NCI-H524 treated with DMSO at 0.1 percent for 48 hours (cell line): ENCODE measurements around the gene PPP2R5C.

Experiments used
- DNase-seq: peaks from one replicate; lab custom pipeline; 2025; lab: John Stamatoyannopoulos, UW

PPP2R5C gene

GRCh38 chr14:101865288-101865687, 103.8 kb downstream of the PPP2R5C start:
- DNase-seq, result no peak

GRCh38 chr14:101867854-101868253, 106.3 kb downstream of the PPP2R5C start:
- DNase-seq, result no peak

- no peak for DNase-seq
Measured at GRCh38 chr14:101869217-101869616, 107.7 kb downstream of the PPP2R5C start.

- DNase-seq, result no peak
Measured at GRCh38 chr14:101870273-101870939, 108.9 kb downstream of the PPP2R5C start.

GRCh38 chr14:101872346-101872745, 110.8 kb downstream of the PPP2R5C start:
- DNase-seq, result no peak

- DNase-seq, result no peak
Measured at GRCh38 chr14:101873076-101873825, 111.7 kb downstream of the PPP2R5C start.

- no peak for DNase-seq
Measured at GRCh38 chr14:101873991-101874390, 112.5 kb downstream of the PPP2R5C start.

GRCh38 chr14:101875041-101875726, 113.7 kb downstream of the PPP2R5C start:
- no peak for DNase-seq

GRCh38 chr14:101875727-101876554, 114.4 kb downstream of the PPP2R5C start:
- no peak for DNase-seq

- no peak for DNase-seq
Measured at GRCh38 chr14:101876555-101876938, 115.0 kb downstream of the PPP2R5C start.

GRCh38 chr14:101877766-101878165, 116.3 kb downstream of the PPP2R5C start:
- DNase-seq, result no peak

GRCh38 chr14:101878211-101878821, 116.8 kb downstream of the PPP2R5C start:
- no peak for DNase-seq

GRCh38 chr14:101878822-101879528, 117.5 kb downstream of the PPP2R5C start:
- DNase-seq, result no peak

GRCh38 chr14:101879529-101880336, 118.2 kb downstream of the PPP2R5C start:
- no peak for DNase-seq

- DNase-seq, result no peak
Measured at GRCh38 chr14:101881426-101881825, 119.9 kb downstream of the PPP2R5C start.

GRCh38 chr14:101882141-101882935, 120.8 kb downstream of the PPP2R5C start:
- no peak for DNase-seq

GRCh38 chr14:101884089-101884933, 122.8 kb downstream of the PPP2R5C start:
- DNase-seq, result no peak

GRCh38 chr14:101884934-101885576, 123.5 kb downstream of the PPP2R5C start:
- DNase-seq, result no peak
